Endothelial cell of umbilical vein (primary cell): ENCODE data around the gene LSM7. TPM values are rescaled to one million over a fixed set of nuclear protein-coding genes. Genes with fewer than 3 reads are reported as not detected.

ENCODE experiments used
- BruUV-seq: library from RNA; stranded (reverse); fragments of 400-500 nt; replicated peaks from 2 replicates; lab custom pipeline; 2021; lab: Mats Ljungman, UMichigan
- CTCF ChIA-PET: fragments of 300-600, 350-600 bp; sonication (Branson Sonifier 250); formaldehyde crosslinking; loops from one replicate; lab custom pipeline; 2021; ENCODE audit warnings: antibody characterized with exemption, inconsistent platforms; lab: Charles Lee
- POLR2A ChIA-PET: fragments of 300-600, 350-600 bp; sonication (Branson Sonifier 250); formaldehyde crosslinking; loops from one replicate; lab custom pipeline; 2021; ENCODE audit warnings: antibody characterized with exemption, inconsistent platforms; lab: Charles Lee
- DNase-seq: peaks from one replicate; pipeline ENCODE4 v3.0.0-alpha.2; 2011; ENCODE audit warnings: low read depth, low spot score
- FAIRE-seq: peaks from 2 replicates; lab custom pipeline; 2011; peaks lifted over from hg19 to GRCh38; lab: Jason Lieb, UNC
- H2AFZ ChIP-seq: 2 replicates; pipeline ENCODE4 v1.6.0; 2012; ENCODE audit warnings: low read depth, low read length, control low read depth, inconsistent platforms
- H3K27ac ChIP-seq: 2 replicates; pipeline ENCODE4 v1.5.1; 2011; ENCODE audit warnings: low read depth, mild to moderate bottlenecking, control low read depth, low read length, moderate library complexity; ENCODE audit not compliant: insufficient read depth
- H3K27me3 ChIP-seq, 2 experiments: 2 replicates each; pipeline versions ENCODE4 v1.6.0 to v1.6.1; 2011; ENCODE audit warnings: low read length in 2 of 2, mixed read lengths in 1 of 2; ENCODE audit not compliant: control insufficient read depth in 2 of 2, insufficient read depth in 2 of 2
- H3K36me3 ChIP-seq, 2 experiments: 2 replicates in 1 of 2; 3 replicates in 1 of 2; pipeline ENCODE4 v1.5.1; 2011; ENCODE audit warnings: low read length in 2 of 2, mild to moderate bottlenecking in 1 of 2, moderate library complexity in 1 of 2; ENCODE audit not compliant: control insufficient read depth in 2 of 2, insufficient read depth in 2 of 2; ENCODE audit errors: extremely low read depth in 1 of 2
- H3K4me1 ChIP-seq: 3 replicates; pipeline ENCODE4 v1.5.1; 2011; ENCODE audit warnings: mild to moderate bottlenecking, low read length; ENCODE audit not compliant: control insufficient read depth, insufficient read depth; ENCODE audit errors: extremely low read depth
- H3K4me2 ChIP-seq: 2 replicates; pipeline ENCODE4 v1.6.1; 2011; ENCODE audit warnings: low read length, control low read depth, mixed read lengths; ENCODE audit not compliant: insufficient read depth
- H3K4me3 ChIP-seq, 3 experiments: fragments of 200-600 bp in 1 of 3; sonication (generic), shearing (Covaris generic) in 1 of 3; replicated peaks in 1 of 3; 2 replicates each; pipeline ENCODE4 v1.5.1; 2011 to 2016; ENCODE audit warnings: control low read depth in 3 of 3, low read length in 3 of 3, mild to moderate bottlenecking in 2 of 3, inconsistent platforms in 1 of 3, low read depth in 1 of 3, moderate library complexity in 1 of 3; ENCODE audit not compliant: insufficient read depth in 1 of 3
- H3K79me2 ChIP-seq: 2 replicates; pipeline ENCODE4 v1.6.0; 2012; ENCODE audit warnings: low read length, inconsistent platforms; ENCODE audit not compliant: control insufficient read depth, insufficient read depth
- H3K9ac ChIP-seq: replicated peaks from 2 replicates; pipeline ENCODE3; 2011; ENCODE audit warnings: low read length, control low read depth; ENCODE audit not compliant: insufficient read depth; ENCODE audit errors: extremely low read depth
- H3K9me1 ChIP-seq: replicated peaks from 3 replicates; pipeline ENCODE4 v1.6.0; 2011; ENCODE audit warnings: mild to moderate bottlenecking, low read length; ENCODE audit not compliant: control insufficient read depth, insufficient read depth; ENCODE audit errors: extremely low read depth
- H3K9me3 ChIP-seq: replicated peaks from 2 replicates; pipeline ENCODE4 v1.5.1; 2012; ENCODE audit warnings: low read length, inconsistent platforms; ENCODE audit not compliant: control insufficient read depth, insufficient read depth
- H4K20me1 ChIP-seq: replicated peaks from 2 replicates; pipeline ENCODE3; 2011; ENCODE audit warnings: mild to moderate bottlenecking, low read length; ENCODE audit not compliant: control insufficient read depth, insufficient read depth; ENCODE audit errors: extremely low read depth
- EZH2 ChIP-seq: IDR thresholded peaks from 2 replicates; pipeline ENCODE4 v1.6.1; 2012; ENCODE audit warnings: borderline replicate concordance, low read depth, mild to moderate bottlenecking, moderate library complexity, low read length, inconsistent platforms; ENCODE audit not compliant: severe bottlenecking
- FOS ChIP-seq: IDR thresholded peaks from 2 replicates; pipeline ENCODE4 v1.6.1; 2011; ENCODE audit warnings: mild to moderate bottlenecking, low read length, moderate library complexity, borderline replicate concordance; ENCODE audit not compliant: insufficient read depth
- GATA2 ChIP-seq: IDR thresholded peaks from 2 replicates; pipeline ENCODE4 v1.7.0; 2011; ENCODE audit warnings: low read depth, mild to moderate bottlenecking, moderate library complexity, mixed read lengths, low read length; ENCODE audit not compliant: insufficient read length, insufficient read depth
- JUN ChIP-seq: IDR thresholded peaks from 2 replicates; pipeline ENCODE4 v1.6.1; 2011; ENCODE audit warnings: borderline replicate concordance, low read depth; ENCODE audit not compliant: insufficient read length, insufficient read depth
- MYC ChIP-seq: IDR thresholded peaks from one replicate; pipeline ENCODE4 v1.6.1; 2011; ENCODE audit warnings: mild to moderate bottlenecking, low read depth, low read length
- POLR2A ChIP-seq: IDR thresholded peaks from 2 replicates; pipeline ENCODE4 v1.6.1; 2012; ENCODE audit warnings: low read depth, mild to moderate bottlenecking, control low read depth, low read length
- POLR2AphosphoS5 ChIP-seq: IDR thresholded peaks from 2 replicates; pipeline ENCODE4 v1.6.1; 2012; ENCODE audit warnings: low read depth, mild to moderate bottlenecking, control low read depth, low read length, moderate library complexity; ENCODE audit not compliant: insufficient read depth
- dilution Hi-C: fragments of 300-500 bp; cut with MboI; formaldehyde crosslinking; loops from one replicate; pipeline ENCODE4 v1.15.0; 2019; ENCODE audit warnings: low sequenced_read_pairs; ENCODE audit not compliant: extremely low pct_ligation_motif_present
- intact Hi-C: fragments of 100-400 bp; cut with micrococcal nuclease; formaldehyde crosslinking; loops from one replicate; pipeline ENCODE4 v1.10.0; 2022
- polyA plus RNA-seq, 4 experiments: library from polyadenylated mRNA; depleted of rRNA in 3 of 4; stranded (reverse) in 3 of 4; unstranded in 1 of 4; fragments of >200 nt; gene quantifications; 2 replicates each; pipeline versions ENCODE4 v1.2.1 to v1.2.3, GENCODE V29; 2011 to 2012; ENCODE audit warnings: missing spikeins in 1 of 4
- total RNA-seq: library from RNA; stranded (reverse); gene quantifications from 2 replicates; pipeline ENCODE4 v1.2.3, GENCODE V29; 2021
- TF ChIP-seq, protein P1 (sequence below): IDR thresholded peaks from 2 replicates; pipeline ENCODE4 v1.6.1; 2011; ENCODE audit not compliant: insufficient read depth, insufficient read length
- TF ChIP-seq, protein P2 (sequence below), 2 donors: IDR thresholded peaks; 1 replicate in 1 of 2; 2 replicates in 1 of 2; pipeline ENCODE4 v1.5.1; 2011; ENCODE audit warnings: low read length in 2 of 2, mild to moderate bottlenecking in 2 of 2, moderate library complexity in 2 of 2, control low read depth in 1 of 2, inconsistent platforms in 1 of 2, low read depth in 1 of 2; ENCODE audit not compliant: insufficient read depth in 1 of 2; ENCODE audit errors: extremely low read depth in 1 of 2

LSM7 gene
- total and polyA plus RNA-seq, 2 donors (not counting 3 experiments of a cell fraction or from before 2014, with no cell fraction given), result 124 to 673 TPM

DNA sequence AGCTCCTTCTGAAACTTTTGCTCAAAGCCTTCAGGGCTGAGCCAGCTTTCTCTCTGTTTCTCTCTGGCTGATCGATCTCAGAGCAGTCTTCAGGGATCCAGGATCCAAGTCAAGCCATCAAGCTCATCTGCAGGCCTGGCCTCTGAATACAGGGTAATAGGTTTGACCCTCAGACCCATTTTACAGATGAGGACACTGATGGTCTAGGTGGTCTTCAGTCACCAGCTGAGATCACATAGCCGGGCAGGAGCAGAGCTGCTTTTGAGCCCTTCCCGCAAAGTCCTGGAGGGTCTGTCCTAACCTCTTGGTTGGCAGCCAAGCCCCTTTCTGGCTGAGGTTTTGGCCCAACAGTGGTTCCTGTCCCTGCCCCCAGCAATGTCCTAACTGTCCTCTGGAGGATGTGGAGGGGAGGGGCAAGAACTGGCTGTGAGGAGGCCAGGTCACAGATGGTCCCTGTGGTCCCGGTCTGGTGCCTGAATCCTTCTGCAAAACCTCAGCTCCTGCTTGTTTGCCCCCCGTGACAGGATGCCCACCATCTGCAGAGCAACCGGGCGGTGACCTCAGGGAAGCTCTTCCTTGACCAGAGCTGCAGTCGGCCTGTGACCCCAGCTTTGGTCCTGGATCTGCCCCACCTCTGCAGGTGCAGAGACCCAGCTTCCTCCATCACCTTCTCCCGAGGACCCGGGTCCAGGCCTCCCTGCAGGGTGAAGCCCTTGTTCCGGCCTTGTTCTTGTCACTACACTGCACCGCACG is 40.6 kb downstream of the LSM7 start:
- TF ChIP-seq GATA2, result no peak
- no peak overlapping the region for H3K27ac ChIP-seq
- POLR2A ChIA-PET, result no interaction called here
- dilution Hi-C loops (no loop called here), intact Hi-C loops (loop anchor here (5.0 kb wide), 1 partner anchor 40 kb away; the partner anchor contains the start of genes LSM7 and SPPL2B)
- no peaks in the 10 kb centered on the region for H4K20me1 ChIP-seq
- H3K4me3 ChIP-seq, result no peak overlapping the region
- peaks cover 35 to 37% of the 10 kb centered on the region in 2 experiments for H3K27me3 ChIP-seq
- FAIRE-seq (no peak), DNase-seq (no peak)
- peaks cover 5% of the 10 kb centered on the region for H3K4me1 ChIP-seq
- no TSS peak for BruUV-seq
- H3K4me2 ChIP-seq, result no peak overlapping the region
- H2AFZ ChIP-seq, result no peak overlapping the region
- H3K79me2 ChIP-seq, result no peaks in the 10 kb centered on the region
- no peaks in the 10 kb centered on the region for H3K36me3 ChIP-seq
- CTCF ChIA-PET, result interaction anchor here (1.5 to 2.9 kb wide), 4 partner anchors 9 to 28 kb away, joined by 3 to 14 read pairs (median 6); no protein-coding TSS in a partner anchor
- H3K9ac ChIP-seq, result no peak overlapping the region
- no peaks in the 10 kb centered on the region for H3K9me3 ChIP-seq
- H3K9me1 ChIP-seq, result no peaks in the 10 kb centered on the region

DNA sequence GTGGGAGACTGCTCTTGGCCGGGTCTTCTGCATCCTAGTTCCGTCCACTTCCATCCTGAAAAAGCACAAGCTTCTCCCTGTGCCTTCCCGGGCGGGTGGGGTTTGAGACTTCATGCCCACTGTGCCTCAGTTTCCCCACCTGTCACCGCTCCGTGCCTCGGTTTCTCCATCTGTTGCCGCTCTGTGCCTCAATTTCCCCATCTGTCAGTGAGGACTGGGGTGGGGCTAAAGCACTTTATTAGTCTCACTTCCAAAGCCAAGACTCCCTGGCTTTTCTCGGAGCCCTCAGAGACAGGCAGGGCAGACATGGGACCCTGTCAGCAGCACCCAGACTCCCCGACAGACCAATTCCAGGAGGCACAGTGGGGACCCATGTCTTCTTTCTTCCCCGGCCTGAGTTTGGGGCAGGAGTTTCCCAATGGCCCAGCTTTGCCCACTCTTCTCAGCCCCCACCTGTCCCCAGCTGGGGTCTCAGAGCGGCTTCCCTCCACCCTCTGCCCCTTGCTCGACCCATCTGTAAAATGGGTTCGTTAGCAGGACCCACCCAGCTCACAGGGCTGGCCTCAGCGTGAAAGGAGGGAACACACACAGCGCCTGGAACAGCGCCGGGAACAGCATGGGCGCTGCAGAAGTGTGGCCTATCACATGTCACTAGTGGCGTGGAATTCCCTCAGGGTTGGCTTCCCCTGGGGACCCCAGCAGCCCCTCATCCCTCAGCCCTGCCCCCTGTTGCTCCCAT is 41.8 kb downstream of the LSM7 start:
- Histone ChIP-seq H3K36me3 (no peaks in the 10 kb centered on the region), H3K4me3 (no peak overlapping the region), H3K4me2 (no peak overlapping the region), H3K4me1 (peaks cover 14% of the 10 kb centered on the region), H3K9ac (no peak overlapping the region), H3K27me3 (peaks cover 31 to 35% of the 10 kb centered on the region in 2 experiments), H4K20me1 (no peaks in the 10 kb centered on the region), H3K9me1 (no peaks in the 10 kb centered on the region), H2AFZ (no peak overlapping the region), H3K27ac (no peak overlapping the region), H3K79me2 (no peaks in the 10 kb centered on the region), H3K9me3 (no peaks in the 10 kb centered on the region)
- DNase-seq, result no peak
- BruUV-seq, result no TSS peak
- TF ChIP-seq, protein P1, sequence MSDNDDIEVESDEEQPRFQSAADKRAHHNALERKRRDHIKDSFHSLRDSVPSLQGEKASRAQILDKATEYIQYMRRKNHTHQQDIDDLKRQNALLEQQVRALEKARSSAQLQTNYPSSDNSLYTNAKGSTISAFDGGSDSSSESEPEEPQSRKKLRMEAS, result no peak
- TF ChIP-seq, protein P2, sequence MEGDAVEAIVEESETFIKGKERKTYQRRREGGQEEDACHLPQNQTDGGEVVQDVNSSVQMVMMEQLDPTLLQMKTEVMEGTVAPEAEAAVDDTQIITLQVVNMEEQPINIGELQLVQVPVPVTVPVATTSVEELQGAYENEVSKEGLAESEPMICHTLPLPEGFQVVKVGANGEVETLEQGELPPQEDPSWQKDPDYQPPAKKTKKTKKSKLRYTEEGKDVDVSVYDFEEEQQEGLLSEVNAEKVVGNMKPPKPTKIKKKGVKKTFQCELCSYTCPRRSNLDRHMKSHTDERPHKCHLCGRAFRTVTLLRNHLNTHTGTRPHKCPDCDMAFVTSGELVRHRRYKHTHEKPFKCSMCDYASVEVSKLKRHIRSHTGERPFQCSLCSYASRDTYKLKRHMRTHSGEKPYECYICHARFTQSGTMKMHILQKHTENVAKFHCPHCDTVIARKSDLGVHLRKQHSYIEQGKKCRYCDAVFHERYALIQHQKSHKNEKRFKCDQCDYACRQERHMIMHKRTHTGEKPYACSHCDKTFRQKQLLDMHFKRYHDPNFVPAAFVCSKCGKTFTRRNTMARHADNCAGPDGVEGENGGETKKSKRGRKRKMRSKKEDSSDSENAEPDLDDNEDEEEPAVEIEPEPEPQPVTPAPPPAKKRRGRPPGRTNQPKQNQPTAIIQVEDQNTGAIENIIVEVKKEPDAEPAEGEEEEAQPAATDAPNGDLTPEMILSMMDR (IDR thresholded peaks at IDR 0.05; ENCODE audit: extremely low read depth in 1 of 2, insufficient read depth in 1 of 2, low read depth in 1 of 2, low read length in 2 of 2), result no peak
- no peak for TF ChIP-seq JUN
- no peak for TF ChIP-seq EZH2
- TF ChIP-seq POLR2A, result no peak
- no peak for TF ChIP-seq GATA2
- TF ChIP-seq FOS, result no peak
- no peak for TF ChIP-seq MYC
- TF ChIP-seq POLR2AphosphoS5, result no peak
- CTCF ChIA-PET, result interaction anchor here (1.2 to 2.9 kb wide), 4 partner anchors 8 to 25 kb away, joined by 3 to 14 read pairs (median 4); no protein-coding TSS in a partner anchor
- dilution Hi-C loops, result no loop called here
- POLR2A ChIA-PET, result no interaction called here
- no peak for FAIRE-seq
- intact Hi-C loops, result loop anchor here (5.0 kb wide), 1 partner anchor 41 kb away; the partner anchor contains the start of genes LSM7 and SPPL2B
